ENCODE data around the gene UBASH3A.

UBASH3A gene, protein sequence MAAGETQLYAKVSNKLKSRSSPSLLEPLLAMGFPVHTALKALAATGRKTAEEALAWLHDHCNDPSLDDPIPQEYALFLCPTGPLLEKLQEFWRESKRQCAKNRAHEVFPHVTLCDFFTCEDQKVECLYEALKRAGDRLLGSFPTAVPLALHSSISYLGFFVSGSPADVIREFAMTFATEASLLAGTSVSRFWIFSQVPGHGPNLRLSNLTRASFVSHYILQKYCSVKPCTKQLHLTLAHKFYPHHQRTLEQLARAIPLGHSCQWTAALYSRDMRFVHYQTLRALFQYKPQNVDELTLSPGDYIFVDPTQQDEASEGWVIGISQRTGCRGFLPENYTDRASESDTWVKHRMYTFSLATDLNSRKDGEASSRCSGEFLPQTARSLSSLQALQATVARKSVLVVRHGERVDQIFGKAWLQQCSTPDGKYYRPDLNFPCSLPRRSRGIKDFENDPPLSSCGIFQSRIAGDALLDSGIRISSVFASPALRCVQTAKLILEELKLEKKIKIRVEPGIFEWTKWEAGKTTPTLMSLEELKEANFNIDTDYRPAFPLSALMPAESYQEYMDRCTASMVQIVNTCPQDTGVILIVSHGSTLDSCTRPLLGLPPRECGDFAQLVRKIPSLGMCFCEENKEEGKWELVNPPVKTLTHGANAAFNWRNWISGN

DNA sequence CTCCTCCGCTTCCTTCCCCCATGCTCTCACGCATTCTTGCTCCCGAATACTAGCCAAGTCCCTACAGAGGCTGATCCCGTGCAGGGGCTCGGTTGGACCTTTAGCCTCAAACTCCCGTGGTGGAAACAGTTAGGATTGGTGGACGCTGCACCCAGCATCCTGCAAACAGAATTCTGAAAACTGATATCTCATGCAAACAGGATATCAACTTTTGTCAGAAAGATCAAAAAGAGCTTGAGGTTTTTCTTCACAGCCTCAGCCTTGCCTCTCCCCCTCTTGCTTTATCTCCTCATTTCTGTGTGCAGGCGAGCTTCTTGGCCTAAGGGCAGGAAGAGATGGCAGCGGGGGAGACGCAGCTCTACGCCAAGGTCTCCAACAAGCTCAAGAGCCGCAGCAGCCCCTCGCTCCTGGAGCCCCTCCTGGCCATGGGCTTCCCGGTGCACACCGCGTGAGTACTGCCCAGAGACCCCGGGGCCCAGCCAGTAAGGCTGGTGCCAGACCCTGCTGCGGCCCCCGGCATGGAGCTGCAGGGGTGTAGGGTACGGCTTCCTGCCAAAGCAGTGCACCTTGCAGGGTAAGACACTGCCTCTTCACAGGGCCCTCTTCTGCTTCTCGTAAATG is at the start of gene UBASH3A:
Gene UBASH3A, plus strand, starts transcription at position 292 of the 621 bp plus-strand sequence. Its CDS starts 44 bp downstream, at position 336.
- no peak for DNase-seq (ENCODE audit: low read depth in 2 of 2)

DNA sequence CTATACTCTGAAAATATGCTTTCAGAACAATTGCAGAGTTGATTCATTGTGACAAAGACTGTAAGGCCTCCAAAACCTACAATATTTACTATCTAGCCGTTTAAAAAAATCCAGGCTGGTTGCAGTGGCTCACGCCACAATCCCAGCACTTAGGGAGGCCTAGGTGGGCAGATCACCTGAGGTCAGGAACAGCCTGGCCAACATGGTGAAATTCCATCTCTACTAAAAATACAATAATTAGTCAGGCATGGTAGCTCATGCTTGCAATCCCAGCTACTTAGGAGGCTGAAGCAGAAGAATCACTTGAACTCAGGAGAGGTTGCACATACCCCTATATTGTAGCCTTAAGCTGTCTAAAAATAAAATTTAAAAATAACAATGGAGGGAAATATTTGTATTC is 47.7 kb upstream of the UBASH3A start:
- DNase-seq (ENCODE audit: low read depth in 2 of 2): no peak

DNA sequence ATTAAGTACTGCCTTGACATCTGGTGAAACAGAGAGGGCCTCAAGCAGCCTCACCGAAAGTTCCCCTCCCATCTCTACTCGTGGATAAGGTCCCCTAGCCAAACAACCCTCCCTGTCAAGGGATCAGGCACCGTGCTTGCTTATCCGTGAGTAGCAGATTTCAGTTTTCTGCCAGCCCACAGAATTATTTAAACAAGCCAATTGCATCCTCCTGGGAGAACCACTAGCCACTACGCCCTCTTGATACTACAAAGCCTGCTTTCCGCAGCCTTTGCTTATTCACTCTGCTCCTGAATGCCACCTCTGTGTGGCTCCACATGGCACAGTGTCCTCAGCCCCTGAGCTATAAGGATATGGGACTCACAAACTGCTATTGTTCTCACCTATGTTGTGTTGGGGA is 47.1 kb upstream of the UBASH3A start:
- DNase-seq (ENCODE audit: low read depth in 2 of 2): no peak

DNA sequence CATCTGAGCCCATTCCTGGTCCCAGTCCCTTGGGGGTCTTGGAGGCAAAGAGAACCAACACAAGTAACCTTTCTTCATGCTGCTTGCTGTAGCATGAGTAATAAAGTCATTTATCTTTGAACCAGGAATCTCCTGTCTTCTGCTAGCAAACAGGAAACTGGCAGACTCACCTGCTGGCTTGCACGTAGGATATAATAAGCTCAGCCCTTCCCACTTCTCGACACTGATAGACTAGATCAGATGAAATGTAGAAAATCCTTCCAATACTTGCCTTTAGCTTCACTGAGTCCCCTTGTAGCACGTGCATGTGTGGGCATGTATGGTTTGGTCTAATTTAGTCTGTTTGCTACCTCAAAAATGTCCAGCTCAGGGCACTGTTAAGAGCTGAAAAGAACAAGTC is 46.4 kb upstream of the UBASH3A start:
- no peak for DNase-seq (ENCODE audit: low read depth in 2 of 2)

DNA sequence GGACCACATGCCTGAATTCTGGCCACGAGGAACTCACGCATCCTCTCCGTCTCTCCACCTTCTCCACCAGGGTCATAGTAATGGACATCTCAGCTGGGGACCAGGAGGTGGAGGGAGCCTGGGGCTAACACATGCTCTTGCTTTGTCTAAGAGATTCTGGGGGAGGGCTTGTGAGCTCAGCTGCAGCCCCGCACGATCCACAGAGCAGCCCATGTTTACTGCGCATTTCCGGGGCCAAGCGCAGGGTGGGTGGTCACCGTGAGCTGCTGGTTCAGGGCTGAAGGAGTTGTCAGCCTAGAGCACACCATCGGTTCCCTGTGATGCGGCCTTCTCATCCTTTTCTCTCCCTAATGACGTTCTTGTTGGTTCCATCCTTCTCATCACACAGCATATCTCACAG is 45.4 kb upstream of the UBASH3A start:
- no peak for DNase-seq (ENCODE audit: low read depth in 2 of 2)

DNA sequence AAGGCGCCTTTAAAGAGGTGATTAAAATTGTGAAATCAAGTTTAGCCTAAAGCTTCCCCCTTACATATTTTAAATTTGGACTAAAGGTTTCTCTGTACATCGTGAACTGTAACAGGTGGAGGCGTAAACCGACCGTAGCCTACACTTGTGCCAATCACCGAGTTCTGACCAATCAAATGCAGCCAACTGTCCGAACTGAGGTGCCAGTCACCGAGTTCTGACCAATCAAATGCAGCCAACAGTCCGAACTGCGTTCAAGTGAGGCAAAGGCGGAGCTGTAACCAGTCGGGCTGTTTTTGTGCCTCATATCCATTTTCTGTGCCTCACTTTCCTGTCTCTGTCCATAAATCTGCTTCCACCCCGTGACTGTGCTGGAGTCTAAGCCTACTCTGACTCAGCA is 44.8 kb upstream of the UBASH3A start:
- DNase-seq (ENCODE audit: low read depth in 2 of 2): no peak

DNA sequence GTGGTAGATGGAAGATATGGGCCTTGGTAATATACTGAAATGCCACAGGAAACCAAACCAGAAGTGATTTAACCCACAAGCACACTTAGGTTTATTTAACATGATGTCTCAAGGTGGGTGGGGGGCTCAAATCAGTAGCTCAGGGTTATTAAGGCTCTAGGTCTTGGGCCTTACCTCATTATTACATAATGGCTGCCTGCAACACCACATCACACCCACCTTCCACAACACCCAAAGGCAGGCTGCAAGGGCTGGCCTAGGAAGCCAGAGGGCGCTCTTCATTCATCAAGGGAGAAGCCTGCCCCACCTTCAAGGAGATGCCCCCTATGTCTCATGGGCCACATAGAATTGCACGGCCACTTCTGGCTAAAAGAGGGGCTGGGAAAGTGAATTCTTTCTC is 43.4 kb upstream of the UBASH3A start:
- no peak for DNase-seq (ENCODE audit: low read depth in 2 of 2)

DNA sequence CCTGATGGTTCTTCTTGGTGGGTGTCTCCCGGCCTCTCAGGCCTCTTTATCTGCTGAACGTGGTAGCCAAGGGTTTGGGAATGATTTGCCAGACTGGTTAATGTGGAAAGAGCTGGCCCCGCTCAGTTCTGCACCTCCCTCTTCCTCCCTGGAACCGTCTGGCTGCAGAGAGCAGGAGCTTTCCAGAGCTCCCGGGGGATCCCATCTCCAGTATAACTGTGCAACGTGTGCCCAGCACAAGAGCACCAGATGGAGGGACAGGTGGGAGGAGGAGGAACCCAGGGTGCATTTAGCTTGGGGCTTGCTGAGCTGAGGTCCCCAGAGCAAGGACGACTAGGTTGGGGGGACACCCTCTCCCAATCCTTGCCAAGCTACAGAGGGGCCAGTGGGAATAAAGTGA is 42.4 kb upstream of the UBASH3A start:
- no peak for DNase-seq (ENCODE audit: low read depth in 2 of 2)

DNA sequence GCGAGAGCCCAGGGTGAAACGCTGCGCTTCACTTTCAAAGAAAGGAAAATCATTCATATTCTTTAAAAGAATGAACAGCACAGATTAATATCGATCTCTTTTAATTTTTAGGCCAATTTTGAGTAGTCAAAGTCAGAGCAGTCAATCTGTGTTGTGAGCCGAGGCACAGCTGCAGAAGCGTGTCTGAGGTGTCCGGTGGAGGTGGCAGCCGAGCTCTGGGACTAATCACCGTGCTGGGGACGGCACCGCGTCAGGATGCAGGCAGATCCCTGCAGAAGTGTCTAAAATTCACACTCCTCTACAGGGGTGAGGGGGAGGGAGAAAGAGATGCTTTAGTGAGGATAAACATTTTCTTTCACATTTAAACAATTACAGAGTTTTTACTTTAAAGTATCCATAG is 41.5 kb upstream of the UBASH3A start:
- DNase-seq (ENCODE audit: low read depth in 2 of 2): no peak

DNA sequence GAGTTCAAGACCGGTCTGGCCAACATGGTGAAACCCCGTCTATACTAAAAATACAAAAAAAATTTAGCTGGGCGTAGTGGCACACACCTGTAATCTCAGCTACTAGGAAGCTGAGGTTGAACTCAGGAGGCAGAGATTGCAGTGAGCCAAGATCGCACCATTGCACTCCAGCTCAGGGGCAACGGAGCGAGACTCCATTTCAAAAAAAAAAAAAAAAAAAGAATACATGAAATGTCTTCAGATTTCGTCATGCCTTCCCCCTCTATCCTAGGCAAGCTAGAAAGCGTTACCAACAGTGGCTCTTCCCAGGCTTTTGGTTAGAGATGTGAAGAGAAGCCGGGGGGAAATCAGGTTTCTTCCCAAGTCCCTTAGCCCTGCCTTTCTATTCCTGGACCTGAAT is 41.0 kb upstream of the UBASH3A start:
- no peak for DNase-seq (ENCODE audit: low read depth in 2 of 2)

DNA sequence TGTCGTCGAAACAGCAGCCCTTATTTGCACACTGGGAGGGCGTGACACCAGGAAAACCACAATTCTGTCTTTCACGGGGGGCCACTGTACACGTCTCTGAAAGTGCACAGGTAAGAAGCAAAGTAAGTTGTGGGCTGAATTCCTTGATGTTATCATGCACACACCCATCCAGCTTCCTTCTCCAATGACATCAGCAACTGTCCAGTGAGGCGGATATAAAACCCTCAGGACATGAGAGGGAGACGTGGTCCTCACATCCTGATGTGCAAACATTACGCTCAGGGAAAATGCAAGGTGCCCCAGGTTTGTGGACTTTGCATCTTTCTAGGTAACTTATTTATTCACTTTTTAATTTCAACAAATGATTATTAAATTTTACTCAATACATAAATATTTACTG is 40.4 kb upstream of the UBASH3A start:
- no peak for DNase-seq (ENCODE audit: low read depth in 2 of 2)

DNA sequence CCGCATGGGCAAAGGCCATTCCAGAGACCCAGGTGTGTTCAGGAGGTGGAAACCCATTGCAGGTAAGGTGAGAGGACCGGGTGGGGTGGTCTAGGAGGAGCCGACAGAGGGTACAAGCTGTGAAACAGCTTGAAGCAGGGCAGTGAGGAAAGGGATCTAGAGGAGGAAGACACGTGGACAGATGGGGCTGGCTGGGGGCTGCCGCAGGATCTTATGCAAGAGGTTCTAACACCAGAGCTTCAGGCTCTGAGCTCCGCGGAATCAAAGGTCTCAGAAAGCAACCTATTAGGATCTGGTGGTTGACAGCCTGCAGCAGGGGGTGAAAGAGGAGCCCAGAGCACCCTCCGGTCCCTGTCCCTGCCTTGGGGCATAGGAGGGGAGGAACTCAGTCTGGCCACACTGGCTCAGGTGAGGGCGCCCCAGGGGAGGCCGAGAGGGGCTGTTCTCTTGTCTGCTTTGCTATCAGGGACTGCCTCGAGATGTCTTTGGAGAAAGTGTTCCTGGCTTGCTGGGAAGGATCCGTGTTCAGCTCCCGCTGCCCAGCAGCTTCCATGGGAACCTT is 39.3 kb upstream of the UBASH3A start:
- no peak for DNase-seq (ENCODE audit: low read depth in 2 of 2)

DNA sequence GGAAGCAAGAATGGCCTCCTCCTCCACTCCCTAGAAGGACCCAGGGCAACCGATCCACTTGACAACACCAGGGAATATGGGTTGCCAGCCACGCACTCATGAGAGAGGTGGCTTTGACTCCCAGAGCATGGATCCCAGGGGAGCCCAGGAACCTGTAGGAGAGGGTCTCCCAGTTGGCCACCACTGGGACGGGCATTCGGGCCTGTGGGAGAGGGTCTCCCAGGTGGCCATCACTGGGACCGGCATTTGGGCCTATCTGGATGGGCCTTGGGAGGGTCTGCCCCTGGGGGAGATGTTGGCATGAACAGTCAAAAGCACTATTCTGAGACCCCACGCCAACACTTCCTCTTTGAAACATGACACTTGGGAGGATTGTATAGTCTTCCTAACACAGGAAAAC is 37.9 kb upstream of the UBASH3A start:
- DNase-seq (ENCODE audit: low read depth in 2 of 2): no peak

DNA sequence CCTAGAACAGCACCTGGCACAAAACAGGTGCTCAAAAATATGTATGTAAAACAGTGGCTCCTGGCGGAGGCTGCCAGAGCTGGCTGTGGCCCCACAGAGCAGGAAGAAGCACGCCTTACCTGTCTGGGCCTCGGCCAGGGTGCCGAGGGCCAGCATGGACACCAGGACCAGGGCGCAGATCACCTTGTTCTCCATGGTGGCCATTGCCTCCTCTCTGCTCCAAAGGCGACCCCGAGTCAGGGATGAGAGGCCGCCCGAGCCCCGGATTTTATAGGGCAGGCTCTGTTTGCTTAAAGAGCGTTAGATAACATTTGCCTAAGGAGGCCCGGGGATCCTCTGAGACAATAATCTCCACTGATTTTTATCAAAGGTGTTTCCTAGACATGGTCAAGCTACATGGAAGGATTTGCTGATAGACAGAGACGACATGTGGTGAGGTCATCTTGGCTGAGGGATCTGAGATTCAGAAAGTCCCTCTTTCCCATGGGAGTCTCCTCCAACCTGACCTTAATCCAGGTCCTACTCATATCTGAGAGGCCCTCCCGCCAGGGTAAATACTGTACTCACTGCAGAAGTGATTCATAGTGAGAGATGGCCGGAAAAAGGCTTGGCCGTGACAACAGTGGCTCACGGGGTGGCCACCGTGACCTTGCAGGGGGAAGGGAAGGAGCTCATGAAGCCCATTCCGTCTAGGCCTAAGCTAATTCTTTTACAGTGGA is 37.3 kb upstream of the UBASH3A start, which contains the start of gene TFF1:
Gene TFF1, minus strand, starts transcription at position 244 of the 719 bp plus-strand sequence. Its CDS starts 40 bp downstream, at position 204.
- DNase-seq (ENCODE audit: low read depth in 2 of 2): no peak

DNA sequence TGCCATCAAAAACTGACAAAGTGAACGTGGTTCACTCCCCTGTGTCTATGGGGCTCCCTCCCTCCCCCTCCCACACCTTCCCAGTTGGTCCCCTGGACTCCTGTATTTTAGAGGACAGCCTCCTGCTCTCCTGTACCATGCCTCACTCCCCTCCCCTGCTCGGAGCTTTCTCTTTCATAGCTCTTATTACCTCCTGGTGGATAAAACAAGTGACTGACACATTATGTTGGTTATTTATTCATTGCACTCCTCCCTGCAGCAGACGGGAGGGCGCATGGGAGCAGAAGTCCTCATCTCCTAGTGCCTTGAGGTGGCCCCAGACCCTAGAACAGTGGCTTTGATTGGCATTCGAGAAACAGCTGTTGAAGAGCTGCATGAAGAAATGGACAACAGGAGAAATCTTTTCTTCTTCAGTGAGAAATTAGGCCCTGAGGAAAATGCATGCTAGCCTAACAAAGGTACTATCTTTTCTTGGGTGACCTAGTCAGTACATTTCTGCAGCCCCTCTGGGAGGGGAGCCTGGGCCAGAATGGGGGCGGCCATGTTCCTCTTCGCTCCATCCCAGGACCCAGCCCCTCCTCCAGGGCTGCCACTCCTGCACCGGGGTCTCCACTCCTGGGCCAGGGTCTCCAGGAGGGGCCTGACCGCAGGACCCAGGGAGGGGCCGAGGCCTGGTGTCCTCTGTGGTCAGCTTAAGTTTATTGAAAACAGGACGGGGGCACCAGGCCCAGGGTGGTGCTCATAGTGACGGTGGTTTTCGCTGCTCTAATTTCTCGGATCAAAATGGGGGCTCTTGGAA is 36.1 kb upstream of the UBASH3A start:
- DNase-seq (ENCODE audit: low read depth in 2 of 2): no peak

DNA sequence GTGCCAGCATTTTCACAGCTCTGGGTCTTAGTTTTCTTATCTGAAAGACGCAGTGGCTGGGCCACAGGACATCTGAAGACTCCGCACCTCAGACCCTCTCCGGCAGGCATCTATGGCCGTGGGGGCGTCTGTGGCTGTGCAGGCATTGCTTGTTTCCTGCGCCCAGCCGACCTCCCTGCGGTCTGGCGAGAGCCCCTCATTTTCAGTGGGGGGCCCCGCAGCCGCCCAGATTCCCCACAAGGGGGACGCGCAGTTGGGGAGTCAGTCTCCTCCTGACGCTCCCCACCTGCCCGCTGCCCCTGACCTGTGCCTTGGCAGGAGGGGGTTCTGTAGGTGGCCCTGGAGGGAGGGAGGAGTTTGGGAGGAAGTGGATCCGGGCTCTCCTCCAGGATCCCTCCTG is 33.9 kb upstream of the UBASH3A start:
- DNase-seq (ENCODE audit: low read depth in 2 of 2): no peak

DNA sequence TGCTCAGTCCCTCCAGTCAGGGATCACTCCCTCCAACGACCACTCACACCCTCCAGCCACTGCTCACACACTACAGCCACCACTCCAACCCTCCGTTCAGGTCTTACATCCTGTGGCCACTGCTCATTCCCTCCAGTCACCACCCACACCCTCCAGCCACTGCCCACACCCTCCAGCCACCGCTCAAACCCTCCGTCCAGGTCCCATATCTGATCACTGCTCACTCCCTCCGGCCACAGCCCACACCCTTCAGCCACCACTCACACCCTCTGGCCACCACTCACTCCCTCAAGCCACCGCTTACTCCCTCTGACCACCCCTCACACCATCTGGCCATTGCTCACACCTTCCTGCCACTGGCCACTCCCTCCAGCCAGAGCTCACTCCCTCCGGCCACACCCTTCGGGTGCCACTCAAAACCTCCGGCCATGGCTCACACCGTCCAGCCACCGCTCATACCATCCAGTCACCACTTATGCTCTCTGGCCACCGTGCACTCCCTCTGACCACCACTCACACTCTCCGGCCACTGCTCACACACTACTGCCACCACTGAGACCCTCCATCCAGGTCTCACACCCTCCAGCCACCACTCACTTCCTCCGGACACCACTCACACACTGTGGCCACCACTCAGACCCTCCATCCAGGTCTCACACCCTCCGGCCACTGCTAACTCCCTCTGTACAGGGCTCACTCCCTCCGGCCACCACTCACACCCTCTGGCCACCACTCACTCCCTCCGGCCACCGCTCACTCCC is 32.6 kb upstream of the UBASH3A start:
- no peak for DNase-seq (ENCODE audit: low read depth in 2 of 2)

DNA sequence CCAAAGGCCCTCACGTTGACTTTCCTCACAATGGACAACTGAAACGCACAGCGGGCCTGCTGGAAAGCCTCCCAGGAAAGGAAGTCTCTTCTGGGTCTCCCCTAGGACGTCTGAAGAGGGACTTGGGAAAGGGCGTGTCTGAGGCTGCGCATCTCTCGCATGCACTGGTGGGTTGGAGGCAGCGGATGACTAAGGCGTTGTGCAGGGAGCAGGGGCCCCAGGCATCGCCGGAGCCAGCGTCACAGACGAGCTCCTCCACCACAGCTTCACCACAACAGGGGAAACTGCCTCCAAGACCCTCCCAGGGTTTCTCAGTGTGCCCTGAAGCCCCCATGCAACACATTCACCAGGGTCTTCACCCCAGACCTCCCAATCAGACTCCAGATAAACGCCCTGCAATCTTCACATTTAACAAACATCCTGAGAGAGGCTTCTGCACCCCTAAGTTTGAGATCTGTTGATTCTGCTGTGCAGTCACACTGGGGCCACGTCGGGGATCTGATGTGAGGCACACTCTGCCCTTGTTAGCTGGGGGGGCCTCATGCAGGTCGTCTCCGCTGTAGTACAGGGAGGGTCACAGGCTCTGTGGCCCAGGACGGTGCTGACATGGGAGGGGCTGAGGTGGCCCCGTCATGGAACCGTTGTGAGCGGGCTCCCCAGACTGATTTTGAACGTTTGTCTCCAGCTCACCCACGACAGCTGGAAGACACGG is 30.4 kb upstream of the UBASH3A start:
- DNase-seq (ENCODE audit: low read depth in 2 of 2): no peak

DNA sequence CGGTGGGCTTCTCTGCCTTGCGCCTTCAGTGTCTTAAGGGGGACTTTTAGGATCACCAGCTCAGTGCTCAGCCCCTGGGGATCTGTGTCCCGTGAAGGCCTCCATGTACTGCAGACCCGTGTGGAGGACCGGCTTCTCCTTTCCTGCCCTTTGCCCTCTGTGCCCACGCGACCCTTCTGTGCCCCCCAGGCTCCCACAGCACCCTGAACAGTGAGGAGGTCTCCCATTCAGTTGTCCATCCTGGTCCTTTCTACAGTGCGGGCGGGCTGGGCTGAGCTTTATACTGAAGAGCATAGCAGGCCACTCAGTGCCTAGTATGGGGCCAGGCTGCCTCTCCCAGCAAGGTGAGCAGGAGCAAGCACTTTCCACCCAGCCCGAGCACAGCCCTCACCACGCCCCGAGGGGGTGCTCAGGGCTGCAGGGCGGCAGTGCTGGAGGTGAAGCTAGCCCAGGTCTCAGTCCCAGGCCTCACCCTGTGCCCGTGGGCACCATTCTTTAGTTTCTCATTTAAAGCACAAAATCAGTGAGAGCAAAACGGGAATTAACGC is 29.7 kb upstream of the UBASH3A start:
- no peak for DNase-seq (ENCODE audit: low read depth in 2 of 2)
